HG03432 (cell line): ENCODE results near the gene KRT7.

ENCODE experiments used
- ATAC-seq: cut with Tn5 transposase; IDR thresholded peaks from one replicate; pipeline ENCODE4 v1.9.1; 2021; ENCODE audit warnings: mild to moderate bottlenecking, moderate library complexity; ENCODE audit not compliant: unreplicated experiment

The KRT7 gene

GRCh38 chr12:52199294-52199919 lies 33.6 kb upstream of the KRT7 start:
- ATAC-seq = no peak

- ATAC-seq = no peak
Measured at GRCh38 chr12:52200086-52200780, 32.8 kb upstream of the KRT7 start.

- no peak for ATAC-seq
Measured at GRCh38 chr12:52200781-52201450, 32.1 kb upstream of the KRT7 start.

GRCh38 chr12:52201451-52201839 lies 31.6 kb upstream of the KRT7 start:
- ATAC-seq = no peak

GRCh38 chr12:52202361-52203078 lies 30.5 kb upstream of the KRT7 start:
- ATAC-seq = no peak

- no peak for ATAC-seq
Measured at GRCh38 chr12:52203079-52203921, 29.7 kb upstream of the KRT7 start.

GRCh38 chr12:52204095-52204930 lies 28.7 kb upstream of the KRT7 start:
- ATAC-seq = no peak

GRCh38 chr12:52204931-52205505 lies 28.0 kb upstream of the KRT7 start:
- ATAC-seq = no peak

- ATAC-seq = no peak
Measured at GRCh38 chr12:52205612-52206303, 27.3 kb upstream of the KRT7 start.

- no peak for ATAC-seq
Measured at GRCh38 chr12:52206304-52207040, 26.6 kb upstream of the KRT7 start.

- ATAC-seq = no peak
Measured at GRCh38 chr12:52207106-52207505, 25.9 kb upstream of the KRT7 start.

GRCh38 chr12:52207895-52208294 lies 25.1 kb upstream of the KRT7 start:
- ATAC-seq = no peak

- no peak for ATAC-seq
Measured at GRCh38 chr12:52208424-52209165, 24.4 kb upstream of the KRT7 start.

GRCh38 chr12:52209321-52209720 lies 23.7 kb upstream of the KRT7 start:
- no peak for ATAC-seq

- no peak for ATAC-seq
Measured at GRCh38 chr12:52210186-52210924, 22.7 kb upstream of the KRT7 start.

- ATAC-seq = no peak
Measured at GRCh38 chr12:52210925-52211650, 22.0 kb upstream of the KRT7 start.
